Measurements from ENCODE around the gene MYO1D.

The MYO1D gene

GRCh38 chr17:32569171-32570080, 307.5 kb downstream of the MYO1D start:
- DNase-seq (ENCODE audit: low read depth in 2 of 2), result no peak

- no peak for DNase-seq (ENCODE audit: low read depth in 2 of 2)
Measured at GRCh38 chr17:32568705-32569104, 308.2 kb downstream of the MYO1D start.

GRCh38 chr17:32567511-32567910, 309.4 kb downstream of the MYO1D start:
- no peak for DNase-seq (ENCODE audit: low read depth in 2 of 2)

- DNase-seq (ENCODE audit: low read depth in 2 of 2), result no peak
Measured at GRCh38 chr17:32567086-32567485, 309.8 kb downstream of the MYO1D start.

- no peak for DNase-seq (ENCODE audit: low read depth in 2 of 2)
Measured at GRCh38 chr17:32566303-32566702, 310.6 kb downstream of the MYO1D start.

DNA sequence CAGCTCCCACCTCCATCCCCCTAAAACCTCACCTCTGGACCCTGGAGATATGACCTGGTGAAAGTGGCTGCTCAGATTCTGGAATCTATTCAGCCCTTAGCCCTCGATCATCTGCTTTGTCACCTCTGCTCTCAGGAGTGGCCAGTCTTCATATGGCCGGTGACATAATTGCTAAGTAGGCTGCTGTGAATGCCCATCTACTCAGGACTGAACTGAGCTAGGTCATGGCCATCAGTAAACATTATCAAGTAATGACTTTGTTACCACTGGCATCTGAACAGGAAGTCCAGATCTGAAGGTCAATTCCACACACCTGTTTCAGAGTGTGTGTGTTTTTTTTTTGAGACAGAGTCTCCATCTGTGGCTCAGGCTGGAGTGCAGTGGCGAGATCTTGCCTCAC, 311.5 kb downstream of the MYO1D start:
- DNase-seq (ENCODE audit: low read depth in 2 of 2), result no peak

GRCh38 chr17:32564325-32564724, 312.6 kb downstream of the MYO1D start:
- no peak for DNase-seq (ENCODE audit: low read depth in 2 of 2)

GRCh38 chr17:32563583-32563982, 313.3 kb downstream of the MYO1D start:
- no peak for DNase-seq (ENCODE audit: low read depth in 2 of 2)

GRCh38 chr17:32558997-32559650, 317.8 kb downstream of the MYO1D start:
- DNase-seq (ENCODE audit: low read depth in 2 of 2), result no peak

- no peak for DNase-seq (ENCODE audit: low read depth in 2 of 2)
Measured at GRCh38 chr17:32558326-32558955, 318.5 kb downstream of the MYO1D start.

- DNase-seq (ENCODE audit: low read depth in 2 of 2), result no peak
Measured at GRCh38 chr17:32555611-32556310, 321.2 kb downstream of the MYO1D start.

DNA sequence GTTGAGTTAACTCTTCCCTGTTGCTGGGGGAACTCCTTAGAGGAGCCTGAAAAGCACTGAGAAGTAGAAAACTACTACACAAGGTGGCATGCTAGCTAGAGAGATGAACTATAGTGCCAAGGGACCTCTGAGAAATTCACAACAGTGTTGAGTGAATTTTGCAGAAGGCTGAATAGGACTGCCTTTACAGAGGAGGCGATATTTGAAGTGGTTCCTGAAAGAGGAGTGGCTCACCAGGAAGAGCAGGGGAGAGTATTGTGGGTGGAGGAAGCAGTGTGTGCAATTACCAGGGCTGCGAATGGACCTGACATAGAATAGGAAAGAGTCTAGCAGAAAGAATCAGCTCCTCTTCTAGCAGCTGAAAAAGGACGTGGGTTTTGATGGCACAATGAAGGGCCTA, 323.8 kb downstream of the MYO1D start:
- DNase-seq (ENCODE audit: low read depth in 2 of 2), result no peak

- DNase-seq (ENCODE audit: low read depth in 2 of 2), result no peak
Measured at GRCh38 chr17:32552280-32552679, 324.6 kb downstream of the MYO1D start.

- no peak for DNase-seq (ENCODE audit: low read depth in 2 of 2)
Measured at GRCh38 chr17:32551186-32551955, 325.6 kb downstream of the MYO1D start.

- DNase-seq (ENCODE audit: low read depth in 2 of 2), result no peak
Measured at GRCh38 chr17:32549559-32549958, 327.4 kb downstream of the MYO1D start.

GRCh38 chr17:32546031-32546444, 330.9 kb downstream of the MYO1D start:
- DNase-seq (ENCODE audit: low read depth in 2 of 2), result no peak

- DNase-seq (ENCODE audit: low read depth in 2 of 2), result no peak
Measured at GRCh38 chr17:32542186-32542585, 334.7 kb downstream of the MYO1D start.

GRCh38 chr17:32541640-32542039, 335.3 kb downstream of the MYO1D start:
- no peak for DNase-seq (ENCODE audit: low read depth in 2 of 2)

- DNase-seq (ENCODE audit: low read depth in 2 of 2), result no peak
Measured at GRCh38 chr17:32536736-32537643, 339.9 kb downstream of the MYO1D start.

DNA sequence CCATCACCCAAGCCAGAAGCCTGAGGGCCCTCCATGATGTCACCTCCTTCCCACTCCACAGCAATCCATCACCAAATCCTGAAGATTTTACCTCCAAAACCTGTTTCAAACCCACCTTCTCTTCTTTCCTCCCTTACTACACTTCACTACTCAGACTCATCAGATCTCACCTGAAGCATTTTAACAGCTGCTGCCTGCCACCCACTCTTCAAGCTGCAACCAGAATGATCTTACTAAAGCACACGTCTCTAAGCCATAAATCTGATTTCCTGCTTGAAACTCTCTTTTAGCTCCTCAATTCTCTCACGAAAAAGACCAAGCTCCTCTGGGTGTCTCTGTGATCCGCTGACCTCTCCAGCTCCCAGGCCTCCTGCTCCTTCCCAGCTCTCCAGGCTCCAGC, 343.6 kb downstream of the MYO1D start:
- no peak for DNase-seq (ENCODE audit: low read depth in 2 of 2)

All from stimulated activated CD8-positive, alpha-beta memory T cell treated with anti-CD3 and anti-CD28 coated beads, Interleukin-2, amount 100 ng/mL, for 1 hour (primary cell).